HepG2 (cell line): ENCODE data around the gene APPBP2. TPM values are rescaled to one million over a fixed set of nuclear protein-coding genes. Genes with fewer than 3 reads are reported as not detected.

Experiments used
- EHMT2 ChIP-seq: fragments of 200-600 bp; sonication (generic); IDR thresholded peaks from 2 replicates; pipeline ENCODE4 v1.7.0; 2017; ENCODE audit warnings: antibody characterized with exemption, low read depth, low read length, borderline replicate concordance
- ISL2 ChIP-seq: sonication (generic); formaldehyde crosslinking; IDR thresholded peaks from 2 replicates; pipeline ENCODE4 v1.5.0; 2020; ENCODE audit warnings: missing genetic modification reagents
- KLF16 ChIP-seq, 2 experiments: sonication (generic) in 1 of 2; formaldehyde crosslinking in 1 of 2; IDR thresholded peaks; 2 replicates each; pipeline versions ENCODE4 v1.6.1 to v1.8.0; 2016 to 2023; ENCODE audit warnings: missing genetic modification reagents in 2 of 2, missing compliant biosample characterization in 1 of 2
- KLF9 ChIP-seq: IDR thresholded peaks from 2 replicates; pipeline ENCODE4 v1.6.1; 2016; ENCODE audit warnings: low read depth
- NBN ChIP-seq: fragments of 450-650 bp; conservative IDR thresholded peaks from 2 replicates; pipeline ENCODE4 v1.6.1; 2017
- NFIB ChIP-seq: sonication (generic); formaldehyde crosslinking; IDR thresholded peaks from 2 replicates; pipeline ENCODE4 v1.9.0; 2021; ENCODE audit warnings: missing genetic modification reagents, mild to moderate bottlenecking, borderline replicate concordance
- NFYB ChIP-seq: sonication (generic); formaldehyde crosslinking; IDR thresholded peaks from 2 replicates; pipeline ENCODE4 v1.4.0; 2020; ENCODE audit warnings: missing genetic modification reagents
- NR2F2 ChIP-seq: IDR thresholded peaks from 2 replicates; pipeline ENCODE4 v1.6.1; 2012; ENCODE audit warnings: low read depth, inconsistent platforms, borderline replicate concordance
- PLRG1 ChIP-seq: fragments of 450-650 bp; conservative IDR thresholded peaks from 2 replicates; pipeline ENCODE4 v1.6.1; 2016
- PRDM10 ChIP-seq: sonication (generic); formaldehyde crosslinking; IDR thresholded peaks from 2 replicates; pipeline ENCODE4 v1.4.0; 2020; ENCODE audit warnings: low read depth, missing genetic modification reagents
- PRPF4 ChIP-seq: fragments of 200-400 bp; formaldehyde crosslinking; IDR thresholded peaks from 2 replicates; pipeline ENCODE4 v1.6.1; 2016; ENCODE audit warnings: low read length, low read depth; ENCODE audit not compliant: poor library complexity, severe bottlenecking
- RFX1 ChIP-seq: fragments of 450-650 bp; IDR thresholded peaks from 2 replicates; pipeline ENCODE4 v1.6.1; 2017
- SATB2 ChIP-seq: sonication (generic); formaldehyde crosslinking; IDR thresholded peaks from 2 replicates; pipeline ENCODE4 v1.5.0; 2020; ENCODE audit warnings: missing genetic modification reagents
- TCF7L2 ChIP-seq: IDR thresholded peaks from 2 replicates; pipeline ENCODE4 v1.6.1; 2011; ENCODE audit warnings: mild to moderate bottlenecking, low read depth, low read length, moderate library complexity
- THAP11 ChIP-seq: IDR thresholded peaks from 2 replicates; pipeline ENCODE4 v1.6.1; 2016; ENCODE audit warnings: missing biosample characterization, missing genetic modification reagents
- ZMAT5 ChIP-seq: sonication (generic); formaldehyde crosslinking; IDR thresholded peaks from 2 replicates; pipeline ENCODE4 v1.5.0; 2020; ENCODE audit warnings: mild to moderate bottlenecking, low read depth, missing genetic modification reagents, borderline replicate concordance
- ZNF12 ChIP-seq: sonication (generic); formaldehyde crosslinking; IDR thresholded peaks from 2 replicates; pipeline ENCODE4 v1.5.0; 2020; ENCODE audit warnings: missing genetic modification reagents
- ZNF253 ChIP-seq: sonication (generic); formaldehyde crosslinking; IDR thresholded peaks from 2 replicates; pipeline ENCODE4 v1.8.0; 2022; ENCODE audit warnings: mild to moderate bottlenecking, missing genetic modification reagents, borderline replicate concordance
- ZNF362 ChIP-seq: sonication (generic); formaldehyde crosslinking; IDR thresholded peaks from 2 replicates; pipeline ENCODE4 v1.4.0; 2020; ENCODE audit warnings: missing genetic modification reagents, mild to moderate bottlenecking, borderline replicate concordance
- ZNF513 ChIP-seq: sonication (generic); formaldehyde crosslinking; conservative IDR thresholded peaks from 2 replicates; pipeline ENCODE4 v1.5.0; 2020; ENCODE audit warnings: missing genetic modification reagents
- ZNF570 ChIP-seq: sonication (generic); formaldehyde crosslinking; IDR thresholded peaks from 2 replicates; pipeline ENCODE4 v1.4.0; 2020; ENCODE audit warnings: mild to moderate bottlenecking, missing genetic modification reagents, borderline replicate concordance
- ZNF629 ChIP-seq: sonication (generic); formaldehyde crosslinking; conservative IDR thresholded peaks from 2 replicates; pipeline ENCODE4 v1.5.0; 2020; ENCODE audit warnings: missing genetic modification reagents
- ZNF788 ChIP-seq: sonication (generic); formaldehyde crosslinking; IDR thresholded peaks from 2 replicates; pipeline ENCODE4 v1.5.0; 2020; ENCODE audit warnings: mild to moderate bottlenecking, missing genetic modification reagents, borderline replicate concordance
- ZNF841 ChIP-seq: sonication (generic); formaldehyde crosslinking; IDR thresholded peaks from 2 replicates; pipeline ENCODE4 v1.8.1; 2023; ENCODE audit warnings: missing genetic modification reagents, borderline replicate concordance
- polyA plus RNA-seq, 8 experiments: library from polyadenylated mRNA; depleted of rRNA in 3 of 8; stranded (reverse) in 7 of 8; unstranded in 1 of 8; fragments of >200 nt; fragmentation: Illumina TruSeq in 4 of 8; extraction: Trizol in 4 of 8; gene quantifications; 2 replicates each; pipeline versions ENCODE4 v1.2.1 to v1.2.3, GENCODE V29; 2011 to 2016; ENCODE audit warnings: low read depth in 4 of 8, missing spikeins in 1 of 8, mixed read lengths in 1 of 8; ENCODE audit not compliant: insufficient read depth in 1 of 8
- total RNA-seq, 5 experiments: library from RNA; depleted of rRNA; stranded (reverse); fragments of >200 nt; fragmentation: Illumina TruSeq; extraction: Trizol; gene quantifications; 2 replicates each; pipeline ENCODE4 v1.2.3, GENCODE V29; 2016; ENCODE audit warnings: low read depth in 1 of 5

Gene APPBP2
- total and polyA plus RNA-seq, 2 of the 13 experiments (the other 11 are each of a cell fraction or from before 2014, with no cell fraction given) = 17.5 to 45.8 TPM

- TF ChIP-seq PRPF4 (no peak), RFX1 (no peak), NFIB (CRISPR knock-in tag) (no peak), ZNF788 (CRISPR knock-in tag) (peak; percentile 80; the same call in 1 of the 2 replicates), NBN (no peak), ZNF12 (CRISPR knock-in tag) (peak; percentile 79), SATB2 (CRISPR knock-in tag) (peak; percentile 20; the same call in 1 of the 2 replicates), PLRG1 (no peak), NFYB (CRISPR knock-in tag) (peak; percentile 30), PRDM10 (peak; percentile 89), ZNF362 (peak; percentile 6; the same call in 1 of the 2 replicates), EHMT2 (no peak), NR2F2 (peak; percentile 42; the same call in 1 of the 2 replicates), ZNF513 (CRISPR knock-in tag) (no peak), KLF16 (CRISPR knock-in tag; IDR thresholded peaks at IDR 0.05) (peak; percentile 70 to 95; a peak in 3 of 4 replicates), TCF7L2 (no peak), ZNF841 (CRISPR knock-in tag) (no peak), KLF9 (peak; percentile 63; the same call in 1 of the 2 replicates), ZMAT5 (CRISPR knock-in tag) (no peak), THAP11 (CRISPR knock-in tag) (peak; percentile 87), ZNF253 (no peak; the same call in 1 of the 2 replicates), ZNF629 (CRISPR knock-in tag) (peak; percentile 21; the same call in 1 of the 2 replicates), ISL2 (CRISPR knock-in tag) (peak; percentile 68), ZNF570 (peak; percentile 95)
Measured at GRCh38 chr17:60525685-60526514, at the start of gene APPBP2 (continued).
